Activated gamma-delta T cell treated with Interleukin-2 at 50 U/mL for 16 hours (primary cell): ENCODE results near the gene TEAD4.

Source experiments
- DNase-seq: peaks from one replicate; pipeline ENCODE4 v3.0.0-alpha.2; 2020

Gene TEAD4

GRCh38 chr12:3003357-3003992 is 44.3 kb downstream of the TEAD4 start:
- no peak for DNase-seq

GRCh38 chr12:3004655-3005565 is 45.7 kb downstream of the TEAD4 start:
- DNase-seq = no peak

GRCh38 chr12:3005736-3006135 is 46.5 kb downstream of the TEAD4 start:
- DNase-seq = no peak

- DNase-seq = no peak
These were observed 50.6 kb downstream of the TEAD4 start for GRCh38 chr12:3009780-3010179.

GRCh38 chr12:3010214-3010930 is 51.2 kb downstream of the TEAD4 start:
- no peak for DNase-seq

- DNase-seq = no peak
These were observed 53.6 kb downstream of the TEAD4 start for GRCh38 chr12:3012786-3013185.

- no peak for DNase-seq
These were observed 55.4 kb downstream of the TEAD4 start for GRCh38 chr12:3014641-3015040.

GRCh38 chr12:3015356-3015755 is 56.2 kb downstream of the TEAD4 start:
- no peak for DNase-seq

- DNase-seq = no peak
These were observed 57.0 kb downstream of the TEAD4 start for GRCh38 chr12:3016191-3016590.

- DNase-seq = no peak
These were observed 58.1 kb downstream of the TEAD4 start for GRCh38 chr12:3017281-3017680.

GRCh38 chr12:3018284-3019004 is 59.2 kb downstream of the TEAD4 start:
- no peak for DNase-seq

GRCh38 chr12:3019005-3019680 is 59.9 kb downstream of the TEAD4 start:
- DNase-seq = no peak

- DNase-seq = no peak
These were observed 61.2 kb downstream of the TEAD4 start for GRCh38 chr12:3020399-3020798.

GRCh38 chr12:3020850-3021435 is 61.7 kb downstream of the TEAD4 start:
- no peak for DNase-seq

GRCh38 chr12:3022411-3022810 is 63.2 kb downstream of the TEAD4 start:
- DNase-seq = no peak

- no peak for DNase-seq
These were observed 63.8 kb downstream of the TEAD4 start for GRCh38 chr12:3022961-3023360.

- no peak for DNase-seq
These were observed 68.9 kb downstream of the TEAD4 start for GRCh38 chr12:3028108-3028507.

GRCh38 chr12:3030821-3031429 is 71.7 kb downstream of the TEAD4 start:
- DNase-seq = no peak

GRCh38 chr12:3032161-3032560 is 73.0 kb downstream of the TEAD4 start:
- no peak for DNase-seq

- DNase-seq = no peak
These were observed 73.8 kb downstream of the TEAD4 start for GRCh38 chr12:3032770-3033538.

- no peak for DNase-seq
These were observed 74.3 kb downstream of the TEAD4 start for GRCh38 chr12:3033539-3033867.
